KMS-11 (cell line): ENCODE measurements around the gene BFSP1.

Experiments used
- H2AFZ ChIP-seq: fragments of 200-600 bp; sonication (generic); 2 replicates; pipeline ENCODE4 v1.6.1; 2016; ENCODE audit warnings: antibody characterized with exemption, mixed run types, low read depth
- H3K27ac ChIP-seq: fragments of 200-600 bp; sonication (generic); 2 replicates; pipeline ENCODE4 v1.6.1; 2016; ENCODE audit warnings: mild to moderate bottlenecking, mixed run types
- H3K27me3 ChIP-seq: fragments of 200-600 bp; sonication (generic); 2 replicates; pipeline ENCODE4 v1.6.1; 2017; ENCODE audit warnings: mild to moderate bottlenecking, low read depth, mixed run types, moderate library complexity; ENCODE audit not compliant: insufficient read depth
- H3K36me3 ChIP-seq: fragments of 200-600 bp; sonication (generic); 2 replicates; pipeline ENCODE4 v1.6.1; 2017; ENCODE audit warnings: mild to moderate bottlenecking, mixed run types; ENCODE audit not compliant: insufficient read depth
- H3K4me1 ChIP-seq: fragments of 200-600 bp; sonication (generic); 2 replicates; pipeline ENCODE4 v1.6.1; 2016; ENCODE audit warnings: mild to moderate bottlenecking, low read depth, mixed run types; ENCODE audit not compliant: poor library complexity, severe bottlenecking
- H3K4me2 ChIP-seq: fragments of 200-600 bp; sonication (generic); 2 replicates; pipeline ENCODE4 v1.7.0; 2016; ENCODE audit warnings: mild to moderate bottlenecking, mixed run types
- H3K4me3 ChIP-seq: fragments of 200-600 bp; sonication (generic); IDR thresholded peaks from 2 replicates; pipeline ENCODE4 v1.6.1; 2017; ENCODE audit warnings: low read depth, low read length, mixed read lengths; ENCODE audit not compliant: insufficient read depth
- H3K79me2 ChIP-seq: fragments of 200-600 bp; sonication (generic); 2 replicates; pipeline ENCODE4 v1.6.1; 2016; ENCODE audit warnings: low read depth, mixed run types; ENCODE audit not compliant: insufficient read depth
- H3K9ac ChIP-seq: fragments of 200-600 bp; sonication (generic); 2 replicates; pipeline ENCODE4 v1.6.1; 2016; ENCODE audit warnings: mild to moderate bottlenecking, mixed run types
- H4K20me1 ChIP-seq: fragments of 200-600 bp; sonication (generic); 2 replicates; pipeline ENCODE4 v1.6.1; 2016; ENCODE audit warnings: mild to moderate bottlenecking, mixed run types; ENCODE audit not compliant: insufficient read depth
- CTCF ChIP-seq: fragments of 200-600 bp; sonication (generic); conservative IDR thresholded peaks from 2 replicates; pipeline ENCODE4 v1.6.1; 2017; ENCODE audit warnings: low read depth, mild to moderate bottlenecking, antibody characterized with exemption, low read length, moderate library complexity, mixed read lengths

The BFSP1 gene

GRCh38 chr20:17471606-17472187, 59.5 kb downstream of the BFSP1 start:
- TF ChIP-seq CTCF = no peak
- Histone ChIP-seq H2AFZ (no peak overlapping the region), H3K27ac (no peak overlapping the region), H3K4me3 (no peak overlapping the region), H3K36me3 (no peaks in the 10 kb centered on the region), H3K4me2 (no peak overlapping the region), H3K4me1 (no peaks in the 10 kb centered on the region), H4K20me1 (no peaks in the 10 kb centered on the region), H3K79me2 (no peaks in the 10 kb centered on the region), H3K27me3 (no peaks in the 10 kb centered on the region), H3K9ac (no peak overlapping the region)

- H3K4me3 ChIP-seq = no peak overlapping the region
- no peak overlapping the region for H3K27ac ChIP-seq
- H3K27me3 ChIP-seq = no peaks in the 10 kb centered on the region
- no peaks in the 10 kb centered on the region for H3K36me3 ChIP-seq
- H3K79me2 ChIP-seq = no peaks in the 10 kb centered on the region
- H2AFZ ChIP-seq = no peak overlapping the region
- H3K9ac ChIP-seq = no peak overlapping the region
- no peaks in the 10 kb centered on the region for H3K4me1 ChIP-seq
- no peaks in the 10 kb centered on the region for H4K20me1 ChIP-seq
- TF ChIP-seq CTCF = no peak
- no peak overlapping the region for H3K4me2 ChIP-seq
These were observed 60.2 kb downstream of the BFSP1 start for GRCh38 chr20:17470973-17471372.

GRCh38 chr20:17470521-17470920, 60.7 kb downstream of the BFSP1 start:
- Histone ChIP-seq H2AFZ (no peak overlapping the region), H3K9ac (no peak overlapping the region), H3K27ac (no peak overlapping the region), H3K36me3 (no peaks in the 10 kb centered on the region), H3K4me3 (no peak overlapping the region), H3K4me2 (no peak overlapping the region), H3K79me2 (no peaks in the 10 kb centered on the region), H4K20me1 (no peaks in the 10 kb centered on the region), H3K27me3 (no peaks in the 10 kb centered on the region), H3K4me1 (no peaks in the 10 kb centered on the region)
- TF ChIP-seq CTCF = no peak

- Histone ChIP-seq H3K36me3 (no peaks in the 10 kb centered on the region), H3K9ac (no peak overlapping the region), H3K79me2 (no peaks in the 10 kb centered on the region), H3K27ac (no peak overlapping the region), H3K4me1 (no peaks in the 10 kb centered on the region), H2AFZ (no peak overlapping the region), H3K27me3 (no peaks in the 10 kb centered on the region), H3K4me3 (no peak overlapping the region), H3K4me2 (no peak overlapping the region), H4K20me1 (no peaks in the 10 kb centered on the region)
- TF ChIP-seq CTCF = no peak
These were observed 61.7 kb downstream of the BFSP1 start for GRCh38 chr20:17469246-17470030.
